ENCODE results near the gene LMCD1.

The LMCD1 gene

DNA sequence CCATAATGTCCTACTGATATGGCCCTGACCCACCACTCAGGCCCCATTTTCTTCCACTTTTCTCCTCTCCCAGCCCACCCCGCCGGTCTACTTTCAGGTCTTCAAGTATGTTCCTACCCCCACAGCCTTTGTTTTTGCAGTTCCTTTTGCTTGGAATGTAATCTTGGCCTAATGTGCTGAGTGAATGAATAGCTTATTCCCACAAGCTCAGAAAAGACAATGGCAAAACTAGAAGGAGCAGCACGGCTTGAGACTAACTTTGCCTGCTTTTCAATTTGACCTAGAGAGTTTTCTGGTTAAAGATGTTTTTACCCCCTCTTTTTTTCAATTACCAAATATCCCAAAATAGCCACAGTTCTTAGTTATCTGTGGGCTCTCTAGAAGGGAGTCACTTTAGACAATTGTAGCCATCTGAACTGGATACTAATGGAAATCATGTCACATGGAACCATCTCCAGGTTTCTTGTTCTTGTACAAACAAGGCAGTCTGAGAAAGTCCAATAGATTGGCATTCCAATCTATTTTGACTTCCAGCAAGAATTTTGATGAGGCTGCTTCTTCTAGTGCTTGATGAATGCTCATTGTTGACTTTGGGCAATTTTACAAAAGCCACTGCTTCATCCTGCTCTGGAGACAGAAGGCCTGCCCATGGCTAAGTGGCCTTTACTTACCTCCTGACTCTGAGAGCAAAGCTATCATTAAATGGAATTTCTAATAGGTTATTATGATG is 16.3 kb upstream of the LMCD1 start:
- no peak for DNase-seq

DNA sequence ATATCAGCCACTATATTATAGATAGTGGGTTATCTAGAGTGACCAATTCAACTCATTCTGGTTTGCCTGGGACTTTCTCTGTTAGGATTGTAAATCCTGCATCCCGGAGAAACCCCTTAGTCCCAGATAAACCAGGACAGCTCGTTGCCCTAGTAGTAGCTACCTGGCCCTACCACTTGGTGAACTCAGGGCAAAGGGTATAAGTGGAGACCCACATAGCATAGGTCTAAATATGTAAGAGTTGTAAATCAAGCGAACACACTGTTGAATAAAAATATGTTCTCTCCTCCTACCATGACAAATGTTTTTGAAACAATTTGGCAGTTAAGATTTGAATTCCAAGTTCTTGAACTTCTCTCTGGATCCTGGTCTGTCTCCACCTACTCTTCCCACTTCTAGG is 15.7 kb upstream of the LMCD1 start:
- DNase-seq = no peak

- DNase-seq = no peak
Observed at GRCh38 chr3:8486434-8486833, 15.2 kb upstream of the LMCD1 start.

DNA sequence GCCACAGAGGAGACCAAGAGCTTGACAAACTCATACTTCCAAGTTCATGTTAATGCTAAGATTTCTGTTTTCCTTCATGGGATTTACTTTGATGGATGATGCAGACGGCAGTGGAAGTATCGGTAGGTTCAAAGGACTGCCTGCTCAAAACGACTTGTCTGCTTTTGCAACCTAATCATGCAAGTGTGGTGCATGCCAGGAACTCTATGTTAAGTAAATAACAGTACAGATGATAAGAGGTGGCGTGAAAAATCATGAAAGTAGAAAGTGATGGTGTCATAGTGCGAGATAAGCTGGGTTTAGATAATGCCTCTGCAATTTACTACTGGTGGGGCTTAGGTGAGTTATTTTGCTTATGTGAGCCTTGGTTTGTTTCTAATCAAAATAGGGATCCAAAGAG is 14.7 kb upstream of the LMCD1 start:
- DNase-seq = no peak

DNA sequence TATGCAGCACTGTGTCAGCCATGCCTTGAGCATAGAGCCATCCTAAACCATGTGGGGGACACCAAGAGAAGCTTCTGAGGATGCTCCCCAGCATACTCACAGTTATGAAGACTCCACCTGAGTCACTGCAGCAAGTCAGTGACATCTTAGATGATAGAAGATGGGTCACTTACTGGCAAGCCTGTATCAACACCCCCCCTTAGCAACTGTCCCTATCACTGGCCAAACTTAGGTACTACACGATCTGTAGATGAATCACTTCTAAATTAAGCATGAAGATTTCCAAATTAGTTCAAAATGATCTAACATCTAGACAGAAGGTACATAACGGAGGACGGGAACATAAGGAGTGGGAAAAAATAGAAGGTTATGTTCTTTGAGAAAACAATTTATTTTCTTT is 13.2 kb upstream of the LMCD1 start:
- no peak for DNase-seq

DNA sequence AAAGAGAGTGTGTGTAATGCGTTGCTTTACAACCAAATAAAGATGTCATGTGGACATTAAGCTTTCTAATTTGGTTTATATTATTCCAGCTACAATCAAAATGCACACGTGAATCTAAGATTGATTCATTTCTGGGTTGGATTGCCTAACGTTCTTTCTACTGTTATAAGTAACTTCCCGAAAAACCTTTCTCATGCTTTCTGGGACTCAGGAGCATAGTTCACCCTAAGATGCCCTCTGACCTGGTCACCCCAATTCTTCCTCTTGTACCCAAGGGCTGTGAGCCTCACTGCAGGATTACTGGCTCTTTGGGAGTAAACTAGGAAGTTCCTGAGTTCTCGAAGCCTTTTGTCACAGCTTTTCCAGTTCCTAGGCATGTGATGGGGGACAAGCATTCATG is 12.7 kb upstream of the LMCD1 start:
- DNase-seq = no peak

DNA sequence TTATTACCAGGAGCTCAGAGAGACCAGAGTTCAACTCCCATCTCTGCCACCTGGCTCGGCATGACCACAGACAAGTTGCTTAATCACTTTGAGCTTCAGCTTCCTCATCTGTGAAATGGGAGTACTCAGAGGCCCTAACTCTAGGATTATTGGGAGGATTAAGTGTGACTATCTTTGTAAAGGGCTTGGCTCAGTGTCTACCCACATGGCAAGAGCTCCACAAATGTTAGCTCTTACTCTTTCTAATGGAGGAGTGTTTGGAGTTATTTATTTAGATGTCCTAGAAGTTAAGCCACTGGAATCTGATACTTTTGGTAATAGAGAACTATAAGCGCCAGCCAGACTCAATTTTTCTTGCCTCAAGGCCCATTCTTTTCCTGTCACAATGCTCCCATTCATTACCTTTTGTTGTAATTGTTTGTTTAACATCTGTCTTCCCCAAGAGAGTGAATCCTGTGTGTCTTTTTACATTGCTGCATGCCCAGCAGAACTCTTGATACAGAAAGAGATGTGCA is 12.3 kb upstream of the LMCD1 start:
- DNase-seq = no peak

DNA sequence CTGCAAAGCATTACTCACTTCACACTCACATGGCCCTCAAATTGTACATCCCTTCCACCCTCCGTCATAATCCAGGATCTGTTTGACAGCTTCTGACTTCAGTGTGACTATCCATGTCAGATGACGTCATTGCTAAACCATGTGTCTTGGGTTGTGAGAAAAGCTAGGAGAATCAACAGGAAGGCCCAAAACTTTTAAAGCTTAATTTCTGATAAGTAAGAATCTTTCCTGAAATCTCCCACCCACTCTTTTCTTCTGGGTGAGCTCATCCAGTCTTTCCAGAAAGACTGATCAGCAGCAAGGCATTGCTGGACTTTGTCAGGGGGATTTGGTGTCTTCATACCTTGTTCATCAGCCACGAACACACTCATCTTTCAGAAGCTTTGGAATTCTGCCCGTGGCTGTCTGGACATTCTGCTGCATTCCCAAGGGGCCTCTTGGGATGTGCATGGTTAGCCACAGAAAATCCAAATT is 11.5 kb upstream of the LMCD1 start:
- DNase-seq = no peak

- no peak for DNase-seq
Observed at GRCh38 chr3:8491271-8492144, 10.1 kb upstream of the LMCD1 start.

- DNase-seq = no peak
Observed at GRCh38 chr3:8492744-8493511, 8.7 kb upstream of the LMCD1 start.

- DNase-seq = no peak
Observed at GRCh38 chr3:8493744-8494143, 7.9 kb upstream of the LMCD1 start.

DNA sequence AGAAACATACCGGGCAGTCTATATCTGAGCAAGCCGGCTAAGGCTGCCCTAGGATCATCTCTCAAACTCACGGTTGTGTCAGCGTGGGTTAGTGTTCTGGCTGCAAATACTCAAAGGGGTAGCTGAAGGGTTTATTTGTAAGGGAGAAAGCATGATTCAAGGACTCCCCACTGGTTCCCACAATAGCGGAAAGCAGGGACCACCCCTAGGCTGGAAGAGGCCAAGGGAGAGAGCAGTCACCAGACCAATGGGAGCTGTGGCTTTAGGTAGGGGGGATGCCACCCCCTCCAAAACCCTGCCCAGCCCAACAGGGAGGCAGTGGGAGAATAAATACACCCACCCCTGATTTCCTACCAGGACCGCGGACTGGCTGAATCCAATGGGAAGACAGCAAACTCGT is 7.3 kb upstream of the LMCD1 start:
- DNase-seq = no peak

GRCh38 chr3:8497582-8497981 is 4.0 kb upstream of the LMCD1 start:
- DNase-seq = no peak

GRCh38 chr3:8499181-8499611 is 2.4 kb upstream of the LMCD1 start:
- DNase-seq = no peak

GRCh38 chr3:8500319-8500988 is 1.2 kb upstream of the LMCD1 start:
- no peak for DNase-seq

DNA sequence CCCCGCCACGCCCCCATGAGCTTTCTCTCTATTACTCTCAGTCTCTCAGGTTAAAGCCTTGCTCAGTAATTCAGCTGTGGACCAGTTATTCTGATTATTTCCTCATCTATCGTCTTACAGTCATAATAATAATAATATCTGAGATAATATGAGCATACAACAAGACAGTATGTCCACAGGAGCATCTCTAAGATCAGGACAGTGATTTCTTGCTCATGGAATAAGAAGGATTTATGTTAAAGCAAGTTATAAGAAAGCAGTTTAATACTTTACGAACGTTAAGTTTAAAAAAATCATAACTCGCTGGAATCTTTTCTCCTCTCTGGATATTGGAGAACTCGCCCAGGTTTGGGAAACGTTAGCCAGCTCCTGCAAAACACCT is 643 bp upstream of the LMCD1 start:
- no peak for DNase-seq

DNA sequence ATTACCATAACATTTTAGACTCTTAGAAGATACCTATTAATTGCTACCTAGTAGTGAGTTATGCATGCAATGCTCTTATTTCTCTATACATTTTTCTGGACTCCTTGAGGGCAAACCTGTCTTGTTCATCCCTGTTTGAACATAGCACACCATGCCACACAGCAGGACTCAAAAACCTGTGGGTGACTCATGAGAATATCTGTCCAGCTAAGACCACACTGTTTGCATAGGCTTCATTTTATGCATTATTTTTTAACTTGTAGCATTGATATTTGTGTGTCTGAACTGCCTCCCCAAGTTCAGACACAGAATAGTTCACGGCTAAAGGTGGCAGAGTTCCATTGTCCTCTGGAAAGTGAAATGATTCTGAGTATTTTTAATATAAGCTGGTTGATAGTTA is 1.8 kb downstream of the LMCD1 start:
- DNase-seq = no peak

- DNase-seq = no peak
Observed at GRCh38 chr3:8503871-8504610, 2.4 kb downstream of the LMCD1 start.

DNA sequence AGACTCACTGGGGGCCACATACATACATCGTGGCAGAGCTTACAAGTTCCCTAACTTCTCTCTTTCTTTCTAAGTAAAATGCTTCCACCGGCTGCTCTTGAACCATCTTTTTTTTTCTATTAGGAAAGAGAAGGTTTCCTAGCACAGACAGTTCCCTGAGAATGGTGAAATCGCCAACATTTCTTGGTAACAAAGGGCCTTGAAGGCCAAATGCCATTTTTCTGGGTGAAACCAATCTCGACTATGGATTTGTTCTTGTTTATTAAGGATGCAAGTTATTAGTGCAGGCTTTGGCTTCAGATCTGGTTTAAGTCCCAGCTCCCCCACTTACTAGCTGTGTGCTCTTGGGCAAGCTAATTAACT is 3.0 kb downstream of the LMCD1 start:
- DNase-seq = no peak

DNA sequence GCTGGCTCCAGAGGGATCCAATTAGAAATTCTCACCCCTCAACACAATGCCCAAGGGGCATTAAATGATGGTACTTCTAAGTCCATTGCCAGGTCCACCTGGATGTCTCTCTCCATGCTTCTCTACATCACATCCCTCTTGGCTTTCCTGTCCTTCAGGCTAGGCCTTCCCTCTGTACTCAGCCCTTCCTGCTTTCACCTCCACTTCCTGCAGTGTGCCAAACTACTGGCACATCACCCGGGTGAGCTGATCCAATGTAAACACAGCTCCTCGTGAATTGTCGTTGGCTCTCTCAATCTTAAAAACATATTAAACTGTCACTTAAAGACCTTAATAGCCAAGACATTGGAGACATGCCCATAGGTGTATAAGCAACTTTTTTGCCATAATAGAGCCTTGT is 4.0 kb downstream of the LMCD1 start:
- DNase-seq = no peak

DNA sequence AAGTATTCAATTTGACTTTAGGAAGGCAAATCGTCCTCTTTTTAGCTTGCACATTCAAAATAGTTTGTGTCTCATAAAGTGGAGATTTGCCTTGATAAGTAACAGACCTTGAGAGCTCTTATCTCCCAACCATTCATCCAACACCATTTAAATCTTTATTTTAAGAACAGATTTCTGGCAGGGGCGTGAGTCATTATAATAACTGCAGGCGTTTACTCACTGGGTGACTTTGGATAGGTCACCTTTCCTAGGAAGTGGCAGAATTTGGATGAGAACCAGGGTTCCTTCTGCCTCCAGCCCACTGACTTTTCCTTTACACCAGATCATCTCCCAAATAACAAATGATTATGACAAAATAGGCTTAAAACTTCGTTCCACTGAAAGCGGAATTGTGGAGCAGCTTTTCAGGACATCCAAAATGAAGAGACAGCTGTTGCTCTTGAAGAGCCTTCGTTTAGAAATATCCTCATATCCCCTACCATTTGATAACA is 5.0 kb downstream of the LMCD1 start:
- DNase-seq = no peak

- no peak for DNase-seq
Observed at GRCh38 chr3:8507496-8507895, 5.9 kb downstream of the LMCD1 start.

All from activated gamma-delta T cell treated with Interleukin-2 at 50 U/mL for 16 hours (primary cell).